ENCODE measurements around the gene CDH23. TPM values are rescaled to one million over a fixed set of nuclear protein-coding genes. Genes with fewer than 3 reads are reported as not detected.

CDH23 gene
- total and polyA plus RNA-seq, 12 donors, result 1.7 to 20.2 (median 7.8) TPM

DNA sequence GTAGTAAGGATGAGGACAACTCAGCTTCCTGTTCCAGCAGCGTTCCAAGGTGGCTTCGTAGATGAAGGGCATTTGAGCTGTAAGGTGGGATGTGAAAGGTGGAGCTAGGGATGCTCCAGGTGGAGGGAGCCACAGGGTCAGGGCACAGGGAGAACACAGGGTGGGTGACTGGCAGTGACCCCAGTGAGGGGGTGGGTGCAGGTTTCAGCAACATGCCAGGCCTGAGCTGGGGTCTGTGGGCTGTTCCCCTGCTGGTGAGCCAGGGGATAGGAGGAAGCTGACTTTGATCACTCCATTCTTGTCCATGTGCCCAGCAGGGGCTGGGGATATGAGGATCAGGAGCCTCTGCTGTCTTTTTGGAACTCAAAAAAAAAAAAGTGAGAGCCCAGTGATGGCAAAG lies 33.2 kb downstream of the CDH23 start:
- H3K9me3 ChIP-seq (replicated peaks in 1 of 3), result no peaks in the 10 kb centered on the region
- WGBS, 4 donors, result 60 to 85% (median 72%) methylated on average over 1 to 2 of the region's 2 CpGs
- H3K36me3 ChIP-seq (replicated peaks in 1 of 2), result no peaks in the 10 kb centered on the region
- H3K4me3 ChIP-seq, result no peak overlapping the region
- H3K27me3 ChIP-seq, result no peaks in the 10 kb centered on the region
- no peak overlapping the region for H3K27ac ChIP-seq
- DNase-seq, result peak in 1 of 7 donors; percentile 0
- intact Hi-C loops (cut with DNase I), result no loop called here
- TF ChIP-seq CTCF (IDR thresholded peaks at IDR 0.05) (no peak), POLR2A (IDR thresholded peaks at IDR 0.05) (no peak)
- no peaks in the 10 kb centered on the region for H3K4me1 ChIP-seq (replicated peaks in 1 of 2)

- H3K4me1 ChIP-seq (replicated peaks in 1 of 2), result no peaks in the 10 kb centered on the region
- TF ChIP-seq CTCF (IDR thresholded peaks at IDR 0.05), result no peak
- TF ChIP-seq POLR2A (IDR thresholded peaks at IDR 0.05), result no peak
- no peak overlapping the region for H3K4me3 ChIP-seq
- intact Hi-C loops (cut with DNase I), result no loop called here
- peak in 2 of 7 donors; percentile 14 to 46 for DNase-seq
- H3K27me3 ChIP-seq, result no peaks in the 10 kb centered on the region
- no peaks in the 10 kb centered on the region for H3K36me3 ChIP-seq (replicated peaks in 1 of 2)
- whole genome bisulfite sequencing, 4 donors, result 64 to 76% (median 73%) methylated on average over 13 to 16 of the region's 16 CpGs
- no peaks in the 10 kb centered on the region for H3K9me3 ChIP-seq (replicated peaks in 1 of 3)
- H3K27ac ChIP-seq, result no peak overlapping the region
Measured at GRCh38 chr10:71431239-71432100, 34.8 kb downstream of the CDH23 start.

GRCh38 chr10:71432101-71432905 lies 35.6 kb downstream of the CDH23 start:
- Histone ChIP-seq H3K4me3 (no peak overlapping the region), H3K9me3 (replicated peaks in 1 of 3) (no peaks in the 10 kb centered on the region), H3K27ac (no peak overlapping the region), H3K4me1 (replicated peaks in 1 of 2) (no peaks in the 10 kb centered on the region), H3K27me3 (no peaks in the 10 kb centered on the region), H3K36me3 (replicated peaks in 1 of 2) (no peaks in the 10 kb centered on the region)
- DNase-seq, result peak in 3 of 7 donors; percentile 4 to 18 (median 6)
- no peak for TF ChIP-seq CTCF (IDR thresholded peaks at IDR 0.05)
- no peak for TF ChIP-seq POLR2A (IDR thresholded peaks at IDR 0.05)
- intact Hi-C loops (cut with DNase I), result no loop called here
- WGBS, 4 donors, result 73 to 84% (median 77%) methylated on average over 12 to 15 of the region's 15 CpGs

All from adrenal gland (tissue), 12 donors.